DND-41 (cell line): ENCODE measurements around the gene PLAC9.

Source experiments
- ATAC-seq: fragments of 200-7000 bp; cut with Tn5 transposase; 3 replicates; pipeline ENCODE4 v1.9.1; 2021; ENCODE audit warnings: low read depth; ENCODE audit not compliant: insufficient read depth
- DNase-seq: peaks from one replicate; pipeline ENCODE4 v3.0.0-alpha.2; 2020
- H2AFZ ChIP-seq: 2 replicates; pipeline ENCODE4 v1.6.0; 2012; ENCODE audit warnings: low read depth, low read length
- H3K27ac ChIP-seq: 2 replicates; pipeline ENCODE4 v1.5.1; 2012; ENCODE audit warnings: low read length, inconsistent platforms
- H3K27me3 ChIP-seq: fragments of 200-600 bp; sonication (generic); 2 replicates; pipeline ENCODE4 v1.6.0; 2012; ENCODE audit warnings: low read length, mild to moderate bottlenecking, inconsistent platforms; ENCODE audit not compliant: insufficient read depth, poor library complexity
- H3K36me3 ChIP-seq: 2 replicates; pipeline ENCODE4 v1.5.1; 2012; ENCODE audit warnings: low read length, inconsistent platforms; ENCODE audit not compliant: insufficient read depth
- H3K4me1 ChIP-seq: 2 replicates; pipeline ENCODE4 v1.5.1; 2012; ENCODE audit warnings: mild to moderate bottlenecking, low read length; ENCODE audit not compliant: insufficient read depth
- H3K4me2 ChIP-seq: 2 replicates; pipeline ENCODE4 v1.6.0; 2012; ENCODE audit warnings: mild to moderate bottlenecking, moderate library complexity, low read length, inconsistent platforms; ENCODE audit not compliant: insufficient read depth
- H3K4me3 ChIP-seq, 2 experiments: fragments of 200-600 bp in 1 of 2; shearing (Covaris generic) in 1 of 2; 2 replicates each; pipeline ENCODE4 v1.5.1; 2012 to 2016; ENCODE audit warnings: inconsistent platforms in 2 of 2, low read length in 2 of 2, mild to moderate bottlenecking in 2 of 2, low read depth in 1 of 2, moderate library complexity in 1 of 2
- H3K79me2 ChIP-seq: 2 replicates; pipeline ENCODE4 v1.6.0; 2012; ENCODE audit warnings: low read length, inconsistent platforms; ENCODE audit not compliant: insufficient read depth
- H3K9ac ChIP-seq: 2 replicates; pipeline ENCODE4 v1.6.0; 2012; ENCODE audit warnings: low read depth, mild to moderate bottlenecking, inconsistent platforms, low read length, moderate library complexity
- H3K9me3 ChIP-seq: 2 replicates; pipeline ENCODE4 v1.5.1; 2012; ENCODE audit warnings: low read length, moderate library complexity, mild to moderate bottlenecking, inconsistent platforms; ENCODE audit not compliant: insufficient read depth, severe bottlenecking
- H4K20me1 ChIP-seq: 2 replicates; pipeline ENCODE4 v1.6.0; 2012; ENCODE audit warnings: low read length; ENCODE audit not compliant: insufficient read depth
- CTCF ChIP-seq: IDR thresholded peaks from 2 replicates; pipeline ENCODE4 v1.5.1; 2012; ENCODE audit warnings: borderline replicate concordance, low read length, moderate library complexity, mild to moderate bottlenecking; ENCODE audit not compliant: poor library complexity, severe bottlenecking; ENCODE audit errors: extremely low read depth
- EZH2 ChIP-seq: IDR thresholded peaks from 3 replicates; pipeline ENCODE4 v1.6.1; 2012; ENCODE audit warnings: borderline replicate concordance, low read depth, mild to moderate bottlenecking, moderate library complexity, low read length, inconsistent platforms; ENCODE audit not compliant: severe bottlenecking

PLAC9 gene

DNA sequence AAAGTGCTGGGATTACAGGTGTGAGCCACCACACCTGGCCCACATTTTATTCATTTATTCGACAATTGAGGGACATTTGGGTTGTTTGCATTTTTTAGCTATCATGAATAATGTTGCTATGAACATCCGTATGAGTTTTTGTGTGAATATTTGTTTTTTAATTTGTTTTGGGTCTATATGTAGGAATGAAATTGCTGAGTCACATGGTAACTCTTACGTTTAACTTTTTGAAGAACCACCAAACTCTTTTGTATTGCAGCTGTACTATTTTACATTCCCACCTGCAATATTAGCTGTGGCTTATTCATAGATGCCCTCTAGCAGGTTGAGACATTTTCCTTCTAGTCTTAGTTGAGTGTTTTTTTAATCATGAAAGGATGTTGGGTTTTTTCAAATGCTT lies 14.4 kb downstream of the PLAC9 start:
- H3K4me1 ChIP-seq: peaks cover 3% of the 10 kb centered on the region; the same call in 1 of the 2 replicates
- peaks cover 13% of the 10 kb centered on the region for H3K27me3 ChIP-seq
- ATAC-seq (no peak), DNase-seq (no peak)
- H3K9ac ChIP-seq: no peak overlapping the region
- no peaks in the 10 kb centered on the region for H3K79me2 ChIP-seq
- H3K36me3 ChIP-seq: peaks cover 12% of the 10 kb centered on the region; the same call in 1 of the 2 replicates
- TF ChIP-seq CTCF (no peak), EZH2 (no peak)
- no peak overlapping the region for H3K27ac ChIP-seq
- no peak overlapping the region for H3K4me3 ChIP-seq
- no peak overlapping the region for H2AFZ ChIP-seq
- no peak overlapping the region for H3K4me2 ChIP-seq
- H3K9me3 ChIP-seq: peaks cover 3% of the 10 kb centered on the region
- peaks cover 7% of the 10 kb centered on the region for H4K20me1 ChIP-seq

GRCh38 chr10:80148166-80148805 lies 15.8 kb downstream of the PLAC9 start:
- DNase-seq (no peak), ATAC-seq (no peak)
- Histone ChIP-seq H4K20me1 (peaks cover 7% of the 10 kb centered on the region), H3K9ac (no peak overlapping the region), H3K4me1 (peaks cover 3% of the 10 kb centered on the region; the same call in 1 of the 2 replicates), H2AFZ (no peak overlapping the region), H3K79me2 (no peaks in the 10 kb centered on the region), H3K27ac (no peak overlapping the region), H3K27me3 (peaks cover 13% of the 10 kb centered on the region), H3K4me3 (no peak overlapping the region), H3K36me3 (peaks cover 23% of the 10 kb centered on the region), H3K4me2 (no peak overlapping the region), H3K9me3 (peaks cover 3% of the 10 kb centered on the region)
- TF ChIP-seq CTCF (no peak), EZH2 (no peak)

DNA sequence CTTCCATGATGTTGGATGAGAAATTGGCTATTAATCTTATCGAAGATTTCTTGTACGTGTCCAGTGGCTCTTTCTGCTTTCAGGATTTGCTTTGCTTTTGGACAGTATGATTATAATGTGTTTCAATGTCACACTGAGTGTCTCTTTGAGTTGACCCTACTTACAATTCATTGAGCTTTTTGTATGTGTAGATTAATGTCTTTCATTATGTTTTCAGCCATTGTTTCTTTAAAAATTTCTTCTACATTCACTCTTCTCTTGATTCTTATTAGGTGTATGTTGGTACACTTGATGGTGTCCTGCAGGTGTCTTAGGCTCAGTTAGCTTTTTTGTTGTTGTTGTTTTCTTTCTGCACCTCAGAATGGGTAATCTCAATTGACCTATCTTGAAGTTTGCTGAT lies 16.6 kb downstream of the PLAC9 start:
- no peak overlapping the region for H3K9ac ChIP-seq
- peaks cover 3% of the 10 kb centered on the region for H4K20me1 ChIP-seq
- peaks cover 9% of the 10 kb centered on the region for H3K27me3 ChIP-seq
- DNase-seq: no peak
- no peak overlapping the region for H3K4me3 ChIP-seq
- H3K27ac ChIP-seq: no peak overlapping the region
- peaks cover 3% of the 10 kb centered on the region for H3K9me3 ChIP-seq
- H3K4me1 ChIP-seq: peaks cover 3% of the 10 kb centered on the region; the same call in 1 of the 2 replicates
- ATAC-seq: no peak
- H3K36me3 ChIP-seq: peaks cover 27% of the 10 kb centered on the region
- no peak overlapping the region for H3K4me2 ChIP-seq
- H2AFZ ChIP-seq: no peak overlapping the region
- no peaks in the 10 kb centered on the region for H3K79me2 ChIP-seq
- TF ChIP-seq CTCF (no peak), EZH2 (no peak)

DNA sequence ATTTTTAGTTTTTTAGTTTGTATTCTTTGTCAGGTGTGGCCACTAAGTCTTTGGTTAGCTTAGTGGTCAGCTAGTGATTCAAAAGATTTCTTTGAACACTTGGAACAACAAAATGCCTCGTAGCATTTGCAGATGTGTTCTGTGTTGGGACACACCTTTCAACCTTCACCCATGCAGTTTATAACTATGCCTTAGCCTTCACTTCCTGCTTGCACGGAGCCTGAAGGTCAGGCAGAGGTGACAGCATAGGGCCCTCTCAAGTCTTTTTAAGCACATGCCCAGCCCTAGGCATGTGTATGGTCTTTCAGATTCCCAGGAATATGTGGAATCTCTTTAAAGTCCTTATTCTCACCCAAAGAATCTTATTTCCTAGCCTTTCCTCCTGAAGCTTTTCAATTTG lies 17.6 kb downstream of the PLAC9 start:
- TF ChIP-seq CTCF (no peak), EZH2 (no peak)
- H3K9me3 ChIP-seq: peaks cover 3% of the 10 kb centered on the region
- no peak overlapping the region for H3K4me3 ChIP-seq
- DNase-seq (no peak), ATAC-seq (no peak)
- H3K36me3 ChIP-seq: peaks cover 37% of the 10 kb centered on the region
- H3K9ac ChIP-seq: no peak overlapping the region
- H4K20me1 ChIP-seq: no peaks in the 10 kb centered on the region
- no peak overlapping the region for H2AFZ ChIP-seq
- no peak overlapping the region for H3K4me2 ChIP-seq
- no peaks in the 10 kb centered on the region for H3K79me2 ChIP-seq
- H3K27me3 ChIP-seq: no peaks in the 10 kb centered on the region
- no peak overlapping the region for H3K27ac ChIP-seq
- no peaks in the 10 kb centered on the region for H3K4me1 ChIP-seq
